Left colon (tissue), 2 donors: ENCODE data around the gene SMIM23. TPM values are rescaled to one million over a fixed set of nuclear protein-coding genes. Genes with fewer than 3 reads are reported as not detected.
A peak's percentile ranks its signal among the peaks of the same experiment; 100 is the strongest.

ENCODE experiments used
- ATAC-seq: fragments of 200-7000 bp; cut with Tn5 transposase; one replicate; pipeline ENCODE4 v1.9.1; 2020; ENCODE audit warnings: mild to moderate bottlenecking, moderate library complexity
- DNase-seq, 2 donors: peaks; one replicate each; pipeline ENCODE4 v3.0.0-alpha.2; 2020
- intact Hi-C, 2 donors: fragments of 100-400 bp; cut with DNase I in 1 of 2; cut with micrococcal nuclease in 1 of 2; formaldehyde crosslinking; loops; one replicate each; pipeline versions ENCODE4 v1.11.2 to v1.14.0; 2022; cut with DNase I, micrococcal nuclease
- long read RNA-seq: library from polyadenylated mRNA; unstranded; transcript quantifications from one replicate; pipeline ENCODE4 v2.0.0, GENCODE V29; 2021
- total RNA-seq, 2 donors: library from RNA; stranded (reverse); fragmentation: NEBNext Ultra II Directional; extraction: Animal tissue kit (Norgen Biotek cat#: 25700); gene quantifications; one replicate each; pipeline ENCODE4 v1.2.1, GENCODE V29; 2021
- donor health status: DM: no; HTN: no; CAD: no.
- donor health status: DM: yes; HTN: yes; CAD: no.

SMIM23 gene
- total RNA-seq, result not detected
- long read RNA-seq, result 0 reads

DNA sequence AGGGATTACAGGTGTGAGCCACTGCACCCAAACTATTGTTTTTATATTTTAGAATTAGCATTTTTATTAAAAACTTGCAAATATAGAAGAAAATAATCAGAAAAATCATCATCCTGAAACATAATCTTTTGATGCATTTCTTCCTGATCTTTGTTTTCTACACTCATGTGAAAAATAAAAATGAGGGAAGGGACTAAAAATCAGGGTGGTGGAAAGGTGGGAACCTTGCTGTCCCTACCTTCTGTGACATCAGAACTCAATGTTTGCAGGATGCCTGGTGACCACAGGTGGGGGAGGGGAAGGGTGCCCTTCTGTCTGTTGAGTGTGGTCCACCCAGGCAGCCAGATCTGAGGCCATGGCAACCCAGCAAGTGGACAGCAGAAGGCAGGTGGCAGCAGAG lies at the start of gene SMIM23:
TSS of gene SMIM23 (plus strand) at position 301 of the 400 bp plus-strand sequence. CDS start at position 356, 55 bp downstream.
- DNase-seq (no peak), ATAC-seq (no peak)
- intact Hi-C loops, result no loop called here

DNA sequence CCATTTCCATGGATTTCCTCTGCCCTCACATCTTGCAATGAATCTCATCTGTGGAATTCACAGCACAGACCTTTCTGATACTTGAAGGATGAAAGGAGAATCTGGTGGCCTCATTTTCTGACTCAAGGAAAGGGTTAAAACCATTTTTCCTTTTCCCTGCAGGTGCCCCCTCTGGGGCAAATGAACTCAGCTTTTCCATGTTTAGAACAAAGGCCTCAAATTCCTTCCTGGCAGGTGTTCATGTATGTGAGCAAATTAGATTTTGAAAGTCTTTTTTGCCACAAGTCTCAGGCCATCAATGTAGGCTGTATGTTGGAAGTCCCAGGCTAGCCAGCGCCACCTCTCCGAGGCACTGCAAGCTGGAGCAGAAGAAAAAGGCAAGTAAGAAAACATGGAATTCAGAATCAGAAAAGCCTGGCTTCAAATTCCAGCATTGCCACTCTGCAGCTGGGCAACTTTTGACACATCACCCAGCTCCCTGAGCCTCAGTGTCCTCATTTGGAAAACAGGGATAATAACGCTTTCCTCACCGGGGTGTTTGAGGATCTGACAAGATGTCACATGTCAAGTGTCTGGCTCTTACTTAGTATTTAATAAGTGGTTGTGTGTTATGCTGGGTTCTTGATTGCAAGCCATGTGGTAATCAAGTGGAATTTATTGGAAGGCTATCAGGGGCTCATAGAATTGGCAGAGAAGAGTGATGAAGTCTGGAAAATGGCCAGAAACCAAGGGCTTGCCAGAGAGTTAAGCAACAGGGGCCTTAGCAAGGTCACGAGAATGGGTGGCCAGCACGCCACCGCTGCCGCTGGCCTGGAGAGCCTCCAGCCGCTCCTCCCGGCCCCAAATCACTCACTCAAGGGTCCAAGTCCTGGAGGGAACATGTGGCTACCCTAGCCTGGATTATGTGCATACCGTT lies 48.4 kb upstream of the SMIM23 start:
- DNase-seq (no peak), ATAC-seq (no peak)
- intact Hi-C loops, result no loop called here

DNA sequence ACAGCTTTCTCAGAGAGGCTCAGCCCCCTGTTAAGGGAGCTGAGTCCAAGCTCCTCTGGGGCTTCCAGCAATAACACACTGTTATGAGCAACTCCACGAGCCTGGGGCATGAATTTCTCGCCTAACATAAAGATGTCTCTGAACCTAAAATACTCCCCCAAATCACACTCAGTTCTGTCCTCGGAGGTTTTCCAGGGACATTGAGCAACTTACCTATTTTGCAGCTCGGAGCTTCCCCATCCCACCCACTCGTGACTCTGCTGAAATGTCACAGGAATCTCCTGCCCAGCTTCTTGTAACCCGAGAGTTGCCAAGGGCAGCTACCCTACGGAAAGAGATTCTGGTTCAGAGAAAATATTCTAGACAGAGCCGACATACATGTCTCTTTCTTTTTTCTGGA lies 47.1 kb upstream of the SMIM23 start:
- intact Hi-C loops, result no loop called here
- no peak for ATAC-seq
- no peak for DNase-seq

DNA sequence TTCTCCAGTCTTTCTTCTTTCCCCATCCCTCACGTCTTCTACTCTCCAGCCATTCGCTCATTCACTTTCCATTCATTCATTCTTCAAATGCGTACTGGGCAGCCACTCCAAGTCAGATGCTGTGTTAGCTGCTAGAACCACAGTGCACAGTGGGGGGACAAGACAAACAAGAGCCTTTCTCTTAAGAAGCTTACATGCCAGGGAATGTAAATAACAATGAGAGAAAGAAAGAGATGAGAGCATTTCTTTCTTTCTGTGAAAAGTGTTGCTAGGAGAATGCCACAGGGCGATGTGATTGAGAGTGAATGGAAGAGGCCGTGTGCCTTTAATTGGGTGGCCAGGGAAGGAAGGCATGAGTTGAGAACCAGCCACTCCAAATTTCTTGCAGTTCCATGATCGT lies 46.3 kb upstream of the SMIM23 start:
- ATAC-seq, result no peak
- intact Hi-C loops, result no loop called here

DNA sequence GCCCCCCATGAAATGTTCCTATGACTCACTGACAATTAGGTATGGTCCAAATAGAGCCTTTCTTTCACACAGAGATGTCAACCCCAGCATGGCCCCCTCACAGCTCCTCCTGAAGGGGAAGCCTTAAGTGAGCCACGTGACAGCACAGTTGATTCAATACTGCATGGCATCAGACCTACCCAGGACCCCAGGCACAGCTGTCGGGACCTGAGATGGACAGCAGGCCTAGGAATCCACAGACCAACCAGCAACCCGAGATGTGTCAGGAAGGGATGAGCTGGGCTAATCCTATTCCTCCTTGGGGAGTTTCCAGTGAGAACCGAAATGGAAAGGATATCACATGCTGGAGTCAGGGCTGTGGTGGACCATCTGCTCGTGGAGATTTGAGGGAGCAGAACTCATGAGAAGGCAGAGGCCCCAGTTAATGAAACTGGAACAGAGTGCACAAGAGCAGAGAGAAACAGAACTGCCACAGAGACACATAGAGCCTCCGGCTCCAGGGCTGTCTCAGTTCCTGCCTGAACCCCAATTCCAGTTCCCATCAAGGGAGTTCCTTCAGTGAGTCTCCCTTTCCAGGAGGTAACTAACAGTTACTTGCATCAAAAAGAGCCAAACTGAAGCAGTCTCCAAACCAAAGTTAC lies 42.1 kb upstream of the SMIM23 start:
- DNase-seq (no peak), ATAC-seq (no peak)
- intact Hi-C loops, result no loop called here

More for the DNA sequence above, 46.3 kb upstream of the SMIM23 start:
- no peak for DNase-seq

DNA sequence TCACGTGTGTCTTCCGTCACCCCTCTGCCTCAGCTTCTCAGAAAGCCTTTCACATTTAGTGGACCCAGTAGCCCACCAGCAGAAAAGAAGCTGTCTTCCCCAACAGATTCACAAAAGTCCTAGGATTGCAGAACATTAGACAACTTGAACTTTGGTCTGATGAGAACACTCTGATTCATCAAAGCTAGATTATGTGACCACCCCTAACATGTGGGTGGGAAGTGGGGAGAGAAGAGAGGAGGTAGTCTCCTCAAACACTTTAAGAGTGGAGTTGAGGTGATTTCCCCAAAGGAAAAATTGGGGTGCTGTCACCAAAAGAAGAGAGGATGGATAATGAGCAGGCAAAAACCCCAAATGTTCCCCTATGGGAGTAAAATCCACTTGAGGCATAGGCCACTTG lies 41.4 kb upstream of the SMIM23 start:
- ATAC-seq, result no peak
- intact Hi-C loops, result no loop called here
- no peak for DNase-seq

DNA sequence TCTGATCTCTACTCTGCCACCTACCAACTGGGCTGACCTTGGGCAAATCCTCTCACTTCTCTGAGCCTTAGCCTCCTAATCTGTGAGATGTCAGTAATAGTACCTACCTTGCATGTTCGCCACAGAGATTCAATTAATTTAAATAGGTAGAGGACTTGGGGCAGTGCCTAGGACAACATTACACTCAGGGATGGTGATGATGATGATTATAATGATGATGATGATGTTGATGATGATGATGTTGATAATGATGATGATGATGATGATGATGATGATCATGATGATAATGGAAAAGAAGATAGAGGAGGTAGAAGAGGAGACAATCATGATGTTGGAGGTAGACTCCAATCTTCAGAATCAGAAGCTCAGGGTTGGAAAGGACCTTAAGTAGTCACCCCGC lies 40.7 kb upstream of the SMIM23 start:
- ATAC-seq (no peak), DNase-seq (no peak)
- intact Hi-C loops, result no loop called here

DNA sequence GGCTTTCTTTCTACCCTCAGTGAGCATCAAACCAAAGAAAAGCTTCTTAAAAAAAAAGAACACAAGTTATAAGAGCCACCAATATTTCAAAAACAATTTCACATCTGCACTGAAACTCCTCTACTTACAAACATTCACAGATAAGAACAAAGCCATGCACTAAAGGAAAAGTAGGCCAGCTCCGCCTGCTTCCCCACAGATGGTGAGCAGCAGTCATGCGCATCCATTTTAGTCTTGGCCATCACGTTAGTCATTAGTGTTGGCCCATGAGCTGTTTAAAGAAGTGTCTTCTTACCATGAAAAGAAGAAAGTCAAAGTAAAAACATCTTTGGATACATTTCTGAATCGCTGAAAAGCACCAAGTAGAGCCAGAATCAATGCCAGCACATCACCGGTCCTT lies 40.0 kb upstream of the SMIM23 start:
- ATAC-seq, result no peak

DNA sequence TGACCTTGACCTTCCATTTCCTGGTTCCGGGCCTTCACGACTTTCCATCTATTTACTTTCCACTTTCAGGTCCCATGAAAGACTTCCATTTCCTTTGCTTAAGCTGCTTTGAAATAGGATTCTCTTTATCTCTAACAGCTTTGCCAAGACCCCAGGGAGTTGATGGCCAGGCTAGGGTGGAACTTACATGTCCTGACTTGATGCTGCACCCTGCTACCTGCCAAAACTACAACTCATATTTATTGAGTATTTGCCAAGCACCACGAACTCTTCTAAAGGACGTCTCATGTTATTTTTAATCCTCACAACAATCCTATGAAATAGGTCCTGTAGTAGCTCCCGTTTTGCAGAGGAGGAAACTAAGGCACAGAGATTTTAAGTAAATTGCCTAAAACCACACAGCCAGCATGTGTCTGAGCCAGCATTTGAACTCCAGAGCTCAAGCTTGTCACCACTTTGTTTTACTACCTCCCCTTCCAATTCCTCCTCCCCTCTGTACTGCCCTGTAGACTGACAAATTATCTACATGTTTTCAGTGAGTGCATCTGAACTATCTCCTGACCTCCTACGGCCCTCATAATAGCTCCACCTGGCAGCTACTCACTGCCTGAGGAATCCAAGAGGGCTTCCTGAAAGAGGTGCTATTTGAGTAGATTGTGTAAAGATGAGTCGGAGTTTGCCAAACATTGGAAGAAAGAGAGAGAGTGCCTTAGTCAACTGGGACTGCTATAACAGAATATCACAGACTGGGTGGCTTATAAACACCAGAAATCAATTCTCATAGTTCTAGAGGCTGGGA lies 38.4 kb upstream of the SMIM23 start:
- DNase-seq (no peak), ATAC-seq (no peak)
- intact Hi-C loops, result no loop called here

More for the DNA sequence above, 40.0 kb upstream of the SMIM23 start:
- no peak for DNase-seq
- intact Hi-C loops, result no loop called here

DNA sequence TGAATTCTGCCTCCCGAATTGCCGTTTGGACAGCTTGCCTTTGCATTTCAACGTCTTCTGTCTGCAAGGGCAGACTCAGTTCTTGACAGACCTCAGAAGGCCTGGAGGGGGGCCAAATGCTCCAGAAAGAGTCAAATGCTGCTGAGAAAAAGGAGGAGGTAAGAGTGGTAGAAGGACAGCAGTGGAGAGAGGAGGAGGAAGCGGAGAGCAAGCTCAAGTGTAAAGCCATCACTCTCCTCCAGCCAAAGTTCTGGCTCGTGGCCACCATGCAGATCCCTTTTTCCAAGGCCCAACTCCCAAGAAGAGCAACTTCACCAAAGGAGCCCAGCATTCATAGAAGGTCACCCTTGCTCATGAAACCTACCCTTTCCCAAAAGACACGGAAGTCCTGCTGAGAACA lies 36.9 kb upstream of the SMIM23 start:
- ATAC-seq (no peak), DNase-seq (no peak)
- intact Hi-C loops, result no loop called here

DNA sequence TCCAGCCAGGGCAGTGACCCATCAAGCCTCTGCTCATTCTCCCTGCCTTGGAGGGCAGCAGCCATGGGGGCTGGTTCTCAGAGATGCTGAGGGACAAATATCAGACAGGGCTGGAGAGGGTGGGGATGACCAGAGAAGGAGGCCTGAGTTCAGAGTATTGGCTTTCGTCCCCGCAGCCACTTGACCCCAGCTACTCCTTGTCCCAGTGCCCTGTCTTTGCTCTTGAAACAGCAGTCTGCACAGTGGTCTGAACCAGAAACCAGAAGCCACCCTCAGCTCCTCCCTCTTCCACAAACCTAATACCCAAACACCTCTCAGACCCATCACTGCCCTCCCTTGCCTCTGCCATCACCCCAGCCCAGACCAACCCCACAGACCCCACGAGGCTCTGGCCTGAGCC lies 36.3 kb upstream of the SMIM23 start:
- intact Hi-C loops, result no loop called here
- ATAC-seq, result no peak
- DNase-seq, result no peak

DNA sequence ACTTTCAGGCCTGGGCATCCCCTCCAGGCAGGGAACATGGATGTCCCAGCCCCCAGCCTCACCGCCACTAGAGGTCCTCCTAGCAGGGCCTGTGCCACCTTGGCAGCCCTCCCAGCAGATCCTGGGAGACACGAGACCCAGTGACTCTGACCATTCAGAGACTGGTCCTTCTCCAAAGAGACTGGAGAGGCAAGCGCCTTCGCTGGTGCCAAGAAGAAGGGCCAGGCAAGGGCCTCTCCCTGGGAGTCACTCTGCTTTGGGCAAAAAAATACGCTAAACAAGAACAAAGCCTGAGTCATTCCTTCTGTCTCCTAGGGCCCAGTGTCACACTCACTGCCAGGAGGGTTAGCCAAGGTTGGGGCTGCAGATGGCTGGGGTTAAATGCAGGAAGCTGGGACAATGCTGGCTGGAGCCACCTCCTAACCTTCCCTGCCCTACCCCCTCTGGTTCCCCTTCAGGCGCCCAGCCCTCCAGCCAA lies 35.3 kb upstream of the SMIM23 start:
- intact Hi-C loops, result no loop called here
- DNase-seq (peak in 1 of 2 donors; percentile 26), ATAC-seq (peak; percentile 29)

DNA sequence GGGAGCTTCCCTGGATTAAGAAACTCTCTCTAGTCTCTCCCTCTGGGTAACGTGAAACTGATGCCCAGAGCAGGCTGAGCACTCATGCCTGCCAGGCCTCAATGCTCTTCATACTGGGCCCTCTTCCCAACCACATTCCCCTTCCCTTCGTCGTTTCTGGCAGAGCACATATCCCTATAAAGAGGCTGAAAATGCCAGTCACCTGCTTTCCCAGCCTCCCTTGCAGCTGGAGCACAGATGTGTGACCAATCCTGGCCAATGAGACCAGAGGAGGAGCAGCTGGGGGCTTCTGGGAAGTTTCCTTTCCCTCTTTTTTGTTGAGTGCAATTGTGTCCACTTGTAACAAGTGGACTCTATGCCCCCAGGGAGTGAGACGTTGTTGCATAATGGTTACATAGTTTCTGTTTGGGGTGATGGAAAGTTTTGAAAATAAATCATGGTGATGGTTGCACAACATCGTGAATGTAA lies 30.2 kb upstream of the SMIM23 start:
- intact Hi-C loops, result no loop called here
- ATAC-seq, result no peak

DNA sequence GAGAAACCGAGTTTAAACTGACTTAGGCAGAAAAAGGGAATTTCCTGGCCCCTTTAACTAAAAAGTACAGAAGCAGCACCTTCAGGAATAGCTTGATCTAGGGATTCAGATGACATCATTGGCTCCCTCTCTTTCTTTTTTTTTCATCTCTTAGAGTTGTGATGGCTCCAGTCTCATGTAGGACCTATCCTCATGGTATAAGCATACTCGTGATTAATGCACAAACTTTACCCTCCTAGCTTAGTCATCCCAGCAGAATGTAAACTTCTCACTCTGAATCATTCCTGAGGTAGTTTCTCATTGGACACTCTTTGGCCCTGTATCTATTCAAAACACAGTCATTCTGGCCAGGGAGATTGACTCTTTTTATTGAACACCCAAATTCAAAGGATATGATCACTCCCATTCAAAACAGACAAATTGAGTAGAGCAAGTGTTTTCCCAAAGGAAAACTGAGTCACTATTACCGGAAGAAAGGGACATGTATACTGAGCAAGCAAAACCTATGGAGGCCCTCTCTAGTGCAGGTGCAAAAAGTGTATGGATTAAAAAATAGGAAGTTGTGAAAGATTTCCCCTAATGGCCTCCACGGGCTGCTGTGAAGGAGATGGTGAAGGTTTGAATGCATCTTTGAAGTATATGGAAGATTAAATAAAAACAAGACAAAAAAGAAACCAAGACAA lies 27.6 kb upstream of the SMIM23 start:
- no peak for DNase-seq
- intact Hi-C loops, result no loop called here
- ATAC-seq, result no peak

More for the DNA sequence above, 30.2 kb upstream of the SMIM23 start:
- no peak for DNase-seq

DNA sequence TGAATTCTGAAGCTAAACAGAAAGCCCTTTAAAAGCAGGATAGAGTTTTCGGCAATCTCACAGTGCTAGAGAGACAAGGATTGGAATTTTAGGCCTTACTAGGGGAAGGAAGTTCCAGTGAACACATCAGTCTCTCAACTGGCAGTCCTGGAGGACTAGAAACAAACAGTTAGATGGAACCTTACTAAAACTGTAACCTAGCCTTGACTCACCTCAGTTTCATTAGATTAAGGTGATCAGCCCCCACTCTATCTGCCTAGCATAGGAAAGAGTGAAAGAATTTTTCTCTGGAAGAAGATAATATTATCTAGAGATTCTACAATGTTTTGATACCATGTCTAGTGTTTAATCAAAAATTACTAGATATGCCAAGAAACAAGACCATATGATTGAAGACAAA lies 25.8 kb upstream of the SMIM23 start:
- intact Hi-C loops, result no loop called here
- no peak for ATAC-seq

DNA sequence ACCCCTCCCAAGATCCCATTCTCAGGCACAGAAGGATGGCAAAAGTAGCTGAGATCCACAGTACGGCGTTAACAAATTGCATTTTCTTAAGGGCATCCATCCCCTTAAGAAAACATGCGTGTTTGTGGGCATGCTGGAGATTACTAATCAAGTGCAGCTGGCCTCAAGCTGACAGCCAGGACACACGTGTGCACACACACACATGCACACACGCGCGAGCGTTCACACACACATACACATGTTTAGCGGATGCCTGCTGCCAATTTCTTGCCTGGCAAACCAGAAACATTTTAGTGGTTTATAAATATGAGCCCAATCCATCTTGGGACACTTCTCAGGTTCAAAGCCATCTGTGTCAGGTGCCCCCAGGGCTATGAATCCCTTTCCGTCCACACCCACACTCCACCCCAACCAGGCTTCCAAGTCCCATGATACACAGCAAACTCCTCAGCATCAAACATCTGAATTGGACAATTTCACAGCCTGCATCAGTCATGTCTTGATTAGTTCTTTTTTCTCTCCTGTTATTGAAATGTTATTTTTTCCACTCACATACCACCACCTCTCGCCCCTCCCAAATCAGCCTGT lies 23.5 kb upstream of the SMIM23 start:
- DNase-seq, result no peak
- ATAC-seq, result no peak
- intact Hi-C loops, result no loop called here

More for the DNA sequence above, 25.8 kb upstream of the SMIM23 start:
- no peak for DNase-seq

DNA sequence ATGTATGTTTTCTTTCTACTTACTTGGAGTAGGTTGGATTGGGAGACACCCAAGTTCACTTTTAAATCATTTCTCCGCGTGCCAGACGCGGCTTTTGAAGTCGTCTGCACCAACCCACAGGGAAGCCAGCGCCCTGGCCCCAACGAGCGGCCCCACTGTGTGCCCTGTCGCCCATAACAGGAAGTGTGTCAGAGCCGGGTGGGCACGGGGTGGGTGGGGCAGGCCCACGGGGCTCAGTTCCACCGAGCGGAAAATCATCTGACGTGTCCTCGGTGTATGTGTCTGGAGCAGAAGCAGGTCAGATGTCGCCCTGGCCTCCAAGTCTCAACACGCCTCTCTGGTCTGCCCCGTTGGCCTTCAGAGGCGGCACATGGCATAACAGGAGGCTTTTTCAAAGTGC lies 22.7 kb upstream of the SMIM23 start:
- intact Hi-C loops, result no loop called here
- ATAC-seq, result no peak

DNA sequence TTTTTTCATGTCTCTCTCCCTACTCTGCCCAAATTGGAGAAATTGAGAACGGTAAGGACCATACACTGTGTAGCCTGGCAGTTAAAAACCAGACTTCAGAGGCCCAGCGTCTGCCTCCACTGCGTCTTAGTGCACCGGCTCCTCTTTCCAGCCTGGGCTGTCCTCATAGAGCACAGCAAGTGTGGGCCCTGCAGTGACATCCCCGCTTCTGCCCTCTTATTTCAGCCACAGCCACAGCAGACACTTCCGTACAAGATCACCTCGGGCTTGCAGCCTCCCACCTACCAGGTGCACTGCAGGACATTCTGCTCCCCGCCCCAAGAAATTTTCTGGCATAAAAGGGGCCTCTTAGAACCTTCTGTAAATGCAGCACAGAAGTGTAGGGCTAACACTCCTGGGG lies 21.4 kb upstream of the SMIM23 start:
- ATAC-seq, result no peak
- no peak for DNase-seq
- intact Hi-C loops, result no loop called here

More for the DNA sequence above, 22.7 kb upstream of the SMIM23 start:
- no peak for DNase-seq
